Ishikawa (cell line): ENCODE results near the gene ZNF732.

Experiments used
- CEBPB ChIP-seq: IDR thresholded peaks from 2 replicates; pipeline ENCODE4 v1.6.1; 2012
- CREB1 ChIP-seq: IDR thresholded peaks from 2 replicates; pipeline ENCODE4 v1.6.1; 2012; ENCODE audit warnings: low read depth
- EGR1 ChIP-seq: IDR thresholded peaks from 2 replicates; pipeline ENCODE4 v1.6.1; 2012
- EP300 ChIP-seq: IDR thresholded peaks from 2 replicates; pipeline ENCODE4 v1.6.1; 2012; ENCODE audit warnings: borderline replicate concordance
- FOXM1 ChIP-seq: IDR thresholded peaks from 2 replicates; pipeline ENCODE4 v1.6.1; 2012; ENCODE audit warnings: low read depth, borderline replicate concordance
- NFIC ChIP-seq: IDR thresholded peaks from 2 replicates; pipeline ENCODE4 v1.6.1; 2012
- RAD21 ChIP-seq: IDR thresholded peaks from 2 replicates; pipeline ENCODE4 v1.6.1; 2012; ENCODE audit warnings: low read depth
- TAF1 ChIP-seq: IDR thresholded peaks from 2 replicates; pipeline ENCODE4 v1.6.1; 2012; ENCODE audit warnings: low read depth, mild to moderate bottlenecking
- TCF12 ChIP-seq: IDR thresholded peaks from 2 replicates; pipeline ENCODE4 v1.6.1; 2012; ENCODE audit warnings: low read depth
- TEAD4 ChIP-seq: IDR thresholded peaks from 2 replicates; pipeline ENCODE4 v1.6.1; 2012
- YY1 ChIP-seq: IDR thresholded peaks from 2 replicates; pipeline ENCODE4 v1.6.1; 2012; ENCODE audit warnings: low read depth
- ZBTB7A ChIP-seq: IDR thresholded peaks from 2 replicates; pipeline ENCODE4 v1.6.1; 2012; ENCODE audit warnings: low read depth
- TF ChIP-seq, protein P1 (sequence below): IDR thresholded peaks from 2 replicates; pipeline ENCODE4 v1.6.1; 2012
- TF ChIP-seq, protein P2 (sequence below): IDR thresholded peaks from 2 replicates; pipeline ENCODE4 v1.6.1; 2012
- TF ChIP-seq, protein P3 (sequence below): IDR thresholded peaks from 2 replicates; pipeline ENCODE4 v1.6.1; 2012; ENCODE audit warnings: low read depth, mild to moderate bottlenecking

Gene ZNF732

DNA sequence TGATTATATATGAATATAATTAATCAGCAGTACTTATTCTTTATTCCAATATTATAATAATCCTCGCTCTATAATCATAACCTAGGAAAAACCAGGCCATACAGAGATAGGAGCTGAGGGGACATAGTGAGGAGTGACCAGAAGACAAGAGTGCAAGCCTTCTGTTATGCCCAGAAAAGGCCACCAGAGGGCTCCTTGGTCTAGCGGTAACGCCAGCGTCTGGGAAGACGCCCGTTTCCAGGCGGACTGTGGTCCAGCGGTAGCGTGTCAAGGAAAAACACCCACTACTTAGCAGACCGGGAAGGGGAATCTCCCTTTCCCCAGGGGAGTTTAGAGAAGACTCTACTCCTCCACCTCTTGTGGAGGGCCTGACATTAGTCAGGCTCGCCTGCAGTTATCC lies 46.0 kb downstream of the ZNF732 start:
- TF ChIP-seq RAD21 = peak; percentile 59

DNA sequence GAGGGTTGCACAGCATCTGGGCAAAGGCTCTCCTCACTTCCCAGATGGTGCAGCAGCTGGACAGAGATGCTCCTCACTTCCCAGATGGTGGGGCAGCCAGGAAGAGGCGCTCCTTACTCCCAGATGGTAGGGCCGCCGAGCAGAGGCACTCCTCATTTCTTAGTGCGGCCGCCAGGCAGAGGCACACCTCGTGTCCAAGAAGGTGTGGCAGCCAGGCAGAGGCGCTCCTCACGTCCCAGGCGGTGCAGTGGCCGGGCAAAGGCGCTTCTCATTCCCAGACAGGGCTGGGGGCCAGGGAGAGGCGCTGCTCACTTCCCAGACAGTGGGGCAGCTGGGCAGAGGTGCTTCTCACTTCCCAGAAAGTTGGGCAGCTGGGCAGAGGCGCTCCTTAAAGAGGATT lies 48.8 kb downstream of the ZNF732 start:
- TF ChIP-seq TCF12 = no peak
- no peak for TF ChIP-seq TEAD4
- TF ChIP-seq EP300 = no peak
- no peak for TF ChIP-seq ZBTB7A
- TF ChIP-seq RAD21 = no peak
- TF ChIP-seq EGR1 = no peak

DNA sequence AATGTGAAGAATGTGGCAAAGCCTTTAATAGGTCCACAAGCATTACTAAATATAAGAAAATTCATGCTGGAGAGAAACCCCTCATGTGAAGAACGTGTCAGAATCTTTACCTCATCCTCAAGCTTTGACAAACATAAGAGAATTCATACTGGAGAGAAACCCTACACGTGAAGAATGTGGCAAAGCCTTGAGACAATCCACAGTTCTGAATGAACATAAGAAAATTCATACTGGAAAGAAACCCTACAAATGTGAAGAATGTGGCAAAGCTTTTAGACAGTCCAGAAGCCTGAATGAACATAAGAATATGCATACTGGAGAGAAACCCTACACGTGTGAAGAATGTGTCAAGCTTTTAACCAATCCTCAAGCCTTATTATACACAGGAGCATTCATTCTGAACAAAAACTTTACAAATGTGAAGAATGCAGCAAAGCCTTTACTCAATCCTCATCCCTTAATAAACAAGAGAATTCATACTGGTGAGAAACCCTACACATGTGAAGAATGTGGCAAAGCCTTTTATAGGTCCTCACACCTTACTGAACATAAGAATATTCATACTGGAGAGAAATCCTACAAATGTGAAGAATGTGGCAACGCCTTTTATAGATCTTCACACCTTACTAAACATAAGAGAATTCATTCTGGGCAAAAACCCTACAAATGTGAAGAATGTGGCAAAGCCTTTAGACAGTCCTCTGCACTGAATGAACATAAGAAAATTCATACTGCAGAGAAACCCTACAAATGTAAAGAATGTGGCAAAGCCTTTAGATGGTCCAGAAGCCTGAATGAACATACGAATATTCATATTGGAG lies 51.1 kb downstream of the ZNF732 start:
- TF ChIP-seq YY1 (no peak), TAF1 (no peak), FOXM1 (no peak), TCF12 (no peak), ZBTB7A (no peak), RAD21 (no peak), NFIC (no peak), CEBPB (no peak), EP300 (no peak), CREB1 (no peak), TEAD4 (no peak), EGR1 (no peak)
- TF ChIP-seq, protein P1, sequence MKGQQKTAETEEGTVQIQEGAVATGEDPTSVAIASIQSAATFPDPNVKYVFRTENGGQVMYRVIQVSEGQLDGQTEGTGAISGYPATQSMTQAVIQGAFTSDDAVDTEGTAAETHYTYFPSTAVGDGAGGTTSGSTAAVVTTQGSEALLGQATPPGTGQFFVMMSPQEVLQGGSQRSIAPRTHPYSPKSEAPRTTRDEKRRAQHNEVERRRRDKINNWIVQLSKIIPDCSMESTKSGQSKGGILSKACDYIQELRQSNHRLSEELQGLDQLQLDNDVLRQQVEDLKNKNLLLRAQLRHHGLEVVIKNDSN = no peak
- TF ChIP-seq, protein P2, sequence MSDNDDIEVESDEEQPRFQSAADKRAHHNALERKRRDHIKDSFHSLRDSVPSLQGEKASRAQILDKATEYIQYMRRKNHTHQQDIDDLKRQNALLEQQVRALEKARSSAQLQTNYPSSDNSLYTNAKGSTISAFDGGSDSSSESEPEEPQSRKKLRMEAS = no peak
- TF ChIP-seq, protein P3, sequence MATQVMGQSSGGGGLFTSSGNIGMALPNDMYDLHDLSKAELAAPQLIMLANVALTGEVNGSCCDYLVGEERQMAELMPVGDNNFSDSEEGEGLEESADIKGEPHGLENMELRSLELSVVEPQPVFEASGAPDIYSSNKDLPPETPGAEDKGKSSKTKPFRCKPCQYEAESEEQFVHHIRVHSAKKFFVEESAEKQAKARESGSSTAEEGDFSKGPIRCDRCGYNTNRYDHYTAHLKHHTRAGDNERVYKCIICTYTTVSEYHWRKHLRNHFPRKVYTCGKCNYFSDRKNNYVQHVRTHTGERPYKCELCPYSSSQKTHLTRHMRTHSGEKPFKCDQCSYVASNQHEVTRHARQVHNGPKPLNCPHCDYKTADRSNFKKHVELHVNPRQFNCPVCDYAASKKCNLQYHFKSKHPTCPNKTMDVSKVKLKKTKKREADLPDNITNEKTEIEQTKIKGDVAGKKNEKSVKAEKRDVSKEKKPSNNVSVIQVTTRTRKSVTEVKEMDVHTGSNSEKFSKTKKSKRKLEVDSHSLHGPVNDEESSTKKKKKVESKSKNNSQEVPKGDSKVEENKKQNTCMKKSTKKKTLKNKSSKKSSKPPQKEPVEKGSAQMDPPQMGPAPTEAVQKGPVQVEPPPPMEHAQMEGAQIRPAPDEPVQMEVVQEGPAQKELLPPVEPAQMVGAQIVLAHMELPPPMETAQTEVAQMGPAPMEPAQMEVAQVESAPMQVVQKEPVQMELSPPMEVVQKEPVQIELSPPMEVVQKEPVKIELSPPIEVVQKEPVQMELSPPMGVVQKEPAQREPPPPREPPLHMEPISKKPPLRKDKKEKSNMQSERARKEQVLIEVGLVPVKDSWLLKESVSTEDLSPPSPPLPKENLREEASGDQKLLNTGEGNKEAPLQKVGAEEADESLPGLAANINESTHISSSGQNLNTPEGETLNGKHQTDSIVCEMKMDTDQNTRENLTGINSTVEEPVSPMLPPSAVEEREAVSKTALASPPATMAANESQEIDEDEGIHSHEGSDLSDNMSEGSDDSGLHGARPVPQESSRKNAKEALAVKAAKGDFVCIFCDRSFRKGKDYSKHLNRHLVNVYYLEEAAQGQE = no peak

DNA sequence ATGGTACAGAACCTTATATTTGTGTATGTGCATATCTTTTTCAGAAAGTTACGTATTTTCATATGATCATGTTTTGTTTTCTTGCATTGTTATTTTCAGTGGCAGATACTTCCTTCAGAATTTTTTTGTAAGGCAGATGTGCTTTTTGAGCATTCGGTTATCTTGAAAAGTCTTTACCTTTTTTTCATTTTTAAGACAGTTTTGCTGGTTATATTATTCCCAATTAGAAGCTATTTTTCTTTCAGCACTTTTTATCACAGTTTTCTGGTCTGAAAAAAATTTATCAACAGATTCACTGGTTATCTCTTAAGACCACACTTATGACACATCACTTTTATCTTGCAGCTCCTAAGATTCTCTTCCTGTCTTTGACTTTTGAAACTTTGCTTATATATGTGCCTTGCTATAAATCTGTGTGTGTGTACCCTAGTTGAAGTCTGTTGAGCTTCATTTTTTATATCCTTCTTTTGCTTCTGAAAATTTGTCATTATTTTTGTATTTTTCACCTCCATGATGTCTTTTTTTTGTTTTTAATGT lies 53.1 kb downstream of the ZNF732 start:
- TF ChIP-seq TAF1 = no peak
- no peak for TF ChIP-seq ZBTB7A
- TF ChIP-seq, protein P2 = no peak

DNA sequence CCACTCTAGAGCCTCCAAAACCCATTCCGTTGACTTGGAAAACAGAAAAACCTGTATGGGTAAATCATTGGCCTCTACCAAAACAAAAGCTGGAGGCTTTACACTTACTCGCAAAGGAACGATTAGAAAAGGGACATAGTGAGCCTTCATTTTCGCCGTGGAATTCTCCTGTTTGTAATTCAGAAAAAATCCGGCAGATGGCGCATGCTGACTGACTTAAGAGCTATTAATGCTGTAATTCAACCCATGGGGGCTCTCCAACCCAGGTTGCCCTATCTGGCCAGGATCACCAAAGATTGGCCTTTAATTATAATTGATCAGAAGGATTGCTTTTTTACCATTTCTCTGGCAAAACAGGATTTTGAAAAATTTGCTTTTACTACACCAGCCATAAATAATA lies 60.8 kb downstream of the ZNF732 start:
- TF ChIP-seq RAD21 (peak; percentile 70), CEBPB (no peak)

DNA sequence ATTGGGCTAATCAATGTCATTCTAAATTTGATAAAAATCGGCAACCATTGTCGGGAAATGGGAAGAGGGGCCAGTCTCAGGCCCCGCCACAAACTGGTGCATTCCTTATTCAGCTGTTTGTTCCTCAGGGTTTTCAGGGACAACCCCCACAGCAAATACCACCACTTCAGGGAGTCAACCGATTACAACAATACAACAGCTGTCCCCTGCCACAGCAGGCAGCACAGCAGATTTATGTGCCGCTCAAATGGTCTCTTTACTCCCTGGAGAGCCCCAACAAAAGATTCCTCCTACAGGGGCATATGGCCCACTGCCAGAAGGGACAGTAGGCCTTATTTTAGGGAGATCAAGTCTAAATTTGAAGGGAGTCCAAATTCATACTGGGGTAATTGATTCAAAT lies 61.8 kb downstream of the ZNF732 start:
- TF ChIP-seq, protein P2 = no peak

DNA sequence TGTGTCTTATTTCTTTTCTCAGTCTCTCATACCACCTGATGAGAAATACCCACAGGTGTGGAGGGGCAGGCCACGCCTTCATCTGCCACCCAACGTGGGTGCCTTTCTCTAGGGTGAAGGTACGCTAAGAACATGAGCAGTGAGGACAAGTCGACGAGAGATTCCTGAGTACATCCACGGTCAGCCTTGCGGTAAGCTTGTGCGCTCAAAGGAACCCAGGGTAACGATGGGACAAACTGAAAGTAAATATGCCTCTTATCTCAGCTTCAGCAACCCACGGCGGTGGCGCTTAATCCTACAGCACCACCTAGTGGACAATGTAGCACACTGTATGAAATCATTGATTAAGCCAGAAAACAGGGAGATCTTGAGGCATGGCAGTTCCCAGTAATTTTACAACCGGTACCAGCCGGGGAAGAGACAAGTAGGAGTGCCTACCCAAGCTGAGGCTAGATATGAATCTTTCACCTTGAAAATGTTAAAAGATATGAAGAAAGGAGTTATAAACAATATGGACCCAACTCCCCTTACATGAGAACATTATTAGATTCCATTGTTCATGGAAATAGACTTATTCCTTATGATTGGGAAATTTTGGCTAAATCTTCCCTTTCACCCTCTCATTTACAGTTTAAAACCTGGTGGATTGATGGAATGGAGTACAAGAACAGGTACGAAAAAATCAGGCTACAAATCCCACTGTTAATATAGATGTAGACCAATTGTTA lies 63.0 kb downstream of the ZNF732 start:
- TF ChIP-seq TCF12 (no peak), TAF1 (no peak), TEAD4 (no peak), EP300 (no peak), RAD21 (peak; percentile 88)
- TF ChIP-seq, protein P2 = no peak
- TF ChIP-seq, protein P1 = no peak

DNA sequence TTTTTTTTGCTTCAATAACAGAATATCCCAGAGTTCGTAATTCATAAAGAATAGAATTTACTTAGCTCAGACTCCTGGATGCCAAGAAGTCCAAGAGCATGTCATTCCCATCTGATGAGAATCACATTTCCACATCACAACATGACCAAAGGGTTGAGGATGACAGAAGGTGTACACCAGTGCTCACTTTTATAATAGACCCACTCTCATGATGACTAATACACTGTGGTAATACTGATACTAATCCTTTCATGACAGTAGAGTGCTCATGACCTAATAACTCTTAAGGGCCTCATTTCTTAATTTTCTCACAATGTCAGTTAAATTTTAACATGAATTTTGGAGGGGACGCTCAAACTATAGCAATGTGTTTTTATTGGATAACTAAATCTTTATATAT lies 69.2 kb downstream of the ZNF732 start:
- no peak for TF ChIP-seq CREB1
- TF ChIP-seq, protein P2 = no peak
- TF ChIP-seq, protein P1 = no peak
- no peak for TF ChIP-seq FOXM1
- no peak for TF ChIP-seq EP300
- no peak for TF ChIP-seq TEAD4
- TF ChIP-seq EGR1 = no peak
- no peak for TF ChIP-seq CEBPB
- TF ChIP-seq ZBTB7A = no peak
- TF ChIP-seq RAD21 = no peak
